Fibroblast of skin of right quadriceps (primary cell): ENCODE results near the gene FBXL12.
A peak's percentile ranks its signal among the peaks of the same experiment; 100 is the strongest.
"Not testable (repeated sequence)": the region's sequence is repeated elsewhere in the genome, so short reads cannot be mapped to it uniquely, and the experiment has no call there.

Experiments
- DNase-seq: peaks from one replicate; pipeline ENCODE4 v3.0.0-alpha.2; 2013

The FBXL12 gene

DNA sequence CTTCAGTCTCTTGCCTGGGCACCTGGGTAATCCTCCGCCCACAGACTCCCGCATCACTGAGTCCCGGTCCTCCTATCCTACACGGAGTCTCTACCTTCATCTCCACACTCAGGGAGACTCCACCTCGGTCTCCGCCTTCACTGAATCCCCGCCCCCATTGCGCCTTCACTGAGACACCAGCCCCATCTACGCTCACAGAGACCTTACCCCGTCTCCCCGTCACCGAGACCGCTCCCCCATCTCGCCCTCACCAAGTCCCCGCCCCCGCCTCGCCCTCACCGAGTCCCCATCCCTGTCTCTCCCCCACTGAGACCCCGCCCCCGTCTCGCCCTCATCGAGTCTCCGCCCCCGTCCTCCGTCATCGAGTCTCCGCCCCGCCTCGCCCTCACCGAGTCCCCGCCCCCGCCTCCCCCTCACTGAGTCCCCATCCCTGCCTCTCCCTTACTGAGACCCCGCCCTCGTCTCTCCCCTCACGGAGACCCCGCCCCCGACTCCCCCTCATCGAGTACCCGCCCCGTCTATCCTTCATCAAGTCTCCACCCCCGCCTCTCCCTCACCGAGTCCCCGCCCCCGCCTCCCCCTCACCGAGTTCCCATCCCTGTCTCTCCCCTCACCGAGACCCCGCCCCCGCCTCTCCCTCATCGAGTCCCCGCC, 27.2 kb downstream of the FBXL12 start:
- peak; percentile 96 for DNase-seq

DNA sequence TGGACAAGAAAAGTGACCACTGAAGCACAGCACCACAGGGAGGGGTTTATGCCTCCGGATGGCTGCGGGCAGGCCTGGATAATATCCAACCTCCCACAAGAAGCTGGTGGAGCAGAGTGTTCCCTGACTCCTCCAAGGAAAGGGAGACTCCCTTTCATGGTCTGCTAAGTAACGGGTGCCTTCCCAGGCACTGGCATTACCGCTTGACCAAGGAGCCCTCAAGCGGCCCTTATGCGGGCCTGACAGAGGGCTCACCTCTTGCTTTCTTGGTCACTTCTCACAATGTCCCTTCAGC, 27.9 kb downstream of the FBXL12 start:
- not testable (repeated sequence) for DNase-seq

DNA sequence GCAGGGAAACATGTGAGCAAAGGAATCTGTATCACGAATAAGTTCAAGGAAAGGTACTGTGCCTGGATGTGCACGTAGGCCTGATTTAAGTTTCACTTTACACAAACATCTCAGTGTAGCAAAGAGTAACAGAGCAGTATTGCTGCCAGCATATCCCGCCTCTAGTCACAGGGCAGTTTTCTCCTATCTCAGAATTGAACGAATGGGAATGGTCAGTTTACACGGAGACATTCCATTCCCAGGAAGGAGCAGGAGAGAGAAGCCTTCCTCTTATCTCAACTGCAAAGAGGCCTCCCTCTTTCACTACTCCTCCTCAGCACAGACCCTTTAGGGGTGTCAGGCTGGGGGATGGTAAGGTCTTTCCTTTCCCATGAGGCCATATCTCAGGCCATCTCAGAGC, 29.3 kb downstream of the FBXL12 start:
- not testable (repeated sequence) for DNase-seq

DNA sequence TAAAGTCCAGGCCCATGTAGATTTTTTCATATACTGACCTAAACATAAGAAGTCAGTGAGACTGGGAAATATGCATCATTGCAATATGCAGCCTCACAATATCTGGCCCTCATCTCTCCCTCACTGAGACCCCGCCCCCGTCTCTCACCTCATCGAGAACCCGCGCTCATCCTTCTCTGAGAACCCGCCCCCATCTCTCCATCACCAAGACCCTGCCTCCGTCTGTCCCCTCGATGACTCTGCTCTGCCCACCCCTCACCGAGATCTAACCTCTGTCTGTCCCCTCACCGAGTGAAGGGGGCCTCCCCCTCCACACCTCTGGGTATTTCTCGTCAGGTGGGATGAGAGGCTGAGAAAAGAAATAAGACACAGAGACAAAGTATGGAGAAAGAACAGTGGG, 29.8 kb downstream of the FBXL12 start:
- no peak for DNase-seq

DNA sequence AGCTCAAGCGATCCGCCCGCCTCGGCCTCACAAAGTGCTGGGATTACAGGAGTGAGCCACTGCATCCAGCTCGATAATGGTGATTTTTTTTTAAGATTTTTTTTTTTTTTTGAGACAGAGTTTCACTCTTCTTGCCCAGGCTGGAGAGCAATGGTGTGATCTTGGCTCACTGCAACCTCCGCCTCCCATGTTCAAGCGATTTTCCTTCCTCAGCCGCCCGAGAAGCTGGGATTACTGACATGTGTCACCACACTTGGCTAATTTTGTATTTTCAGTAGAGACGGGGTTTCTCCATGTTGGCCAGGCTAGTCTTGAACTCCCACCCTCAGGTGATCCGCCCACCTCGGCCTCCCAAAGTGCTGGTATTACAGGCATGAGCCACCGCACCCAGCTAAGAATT, 30.3 kb downstream of the FBXL12 start:
- not testable (repeated sequence) for DNase-seq

DNA sequence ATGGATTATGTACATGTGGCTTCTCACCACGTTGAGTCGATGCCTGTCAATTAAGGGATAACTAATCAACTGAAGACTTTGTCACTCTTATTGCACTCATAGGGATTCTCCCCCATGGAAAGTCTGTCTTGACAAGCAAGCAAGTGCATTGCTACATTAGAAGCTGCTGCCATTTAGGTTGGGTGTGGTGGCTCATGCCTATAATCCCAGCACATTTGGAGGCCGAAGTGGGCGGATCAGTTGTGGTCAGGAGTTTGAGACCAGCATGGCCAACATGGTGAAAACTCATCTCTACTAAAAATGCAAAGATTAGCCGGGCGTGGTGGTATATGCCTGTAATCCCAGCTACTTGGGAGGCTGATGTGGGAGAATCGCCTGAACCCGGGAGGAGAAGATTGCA, 32.1 kb downstream of the FBXL12 start:
- DNase-seq = no peak

DNA sequence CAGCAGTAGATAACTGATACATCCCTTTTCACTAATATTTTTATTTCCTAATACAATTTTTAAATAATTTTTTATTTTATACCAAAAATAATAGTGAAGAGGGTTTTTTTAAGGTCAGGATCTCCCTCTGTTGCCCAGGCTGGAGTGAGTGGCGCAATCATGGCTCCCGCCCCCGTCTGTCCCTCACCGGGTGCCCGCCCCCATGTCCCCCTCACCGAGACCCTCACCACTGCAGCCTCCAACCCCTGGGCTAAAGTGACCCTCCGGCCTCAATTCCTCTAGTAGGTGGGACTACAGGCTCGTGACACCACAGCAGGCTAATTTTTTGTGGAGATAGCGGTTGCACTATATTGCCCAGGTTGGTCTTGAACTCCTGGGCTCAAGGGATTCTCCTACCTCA, 32.5 kb downstream of the FBXL12 start:
- DNase-seq = no peak

DNA sequence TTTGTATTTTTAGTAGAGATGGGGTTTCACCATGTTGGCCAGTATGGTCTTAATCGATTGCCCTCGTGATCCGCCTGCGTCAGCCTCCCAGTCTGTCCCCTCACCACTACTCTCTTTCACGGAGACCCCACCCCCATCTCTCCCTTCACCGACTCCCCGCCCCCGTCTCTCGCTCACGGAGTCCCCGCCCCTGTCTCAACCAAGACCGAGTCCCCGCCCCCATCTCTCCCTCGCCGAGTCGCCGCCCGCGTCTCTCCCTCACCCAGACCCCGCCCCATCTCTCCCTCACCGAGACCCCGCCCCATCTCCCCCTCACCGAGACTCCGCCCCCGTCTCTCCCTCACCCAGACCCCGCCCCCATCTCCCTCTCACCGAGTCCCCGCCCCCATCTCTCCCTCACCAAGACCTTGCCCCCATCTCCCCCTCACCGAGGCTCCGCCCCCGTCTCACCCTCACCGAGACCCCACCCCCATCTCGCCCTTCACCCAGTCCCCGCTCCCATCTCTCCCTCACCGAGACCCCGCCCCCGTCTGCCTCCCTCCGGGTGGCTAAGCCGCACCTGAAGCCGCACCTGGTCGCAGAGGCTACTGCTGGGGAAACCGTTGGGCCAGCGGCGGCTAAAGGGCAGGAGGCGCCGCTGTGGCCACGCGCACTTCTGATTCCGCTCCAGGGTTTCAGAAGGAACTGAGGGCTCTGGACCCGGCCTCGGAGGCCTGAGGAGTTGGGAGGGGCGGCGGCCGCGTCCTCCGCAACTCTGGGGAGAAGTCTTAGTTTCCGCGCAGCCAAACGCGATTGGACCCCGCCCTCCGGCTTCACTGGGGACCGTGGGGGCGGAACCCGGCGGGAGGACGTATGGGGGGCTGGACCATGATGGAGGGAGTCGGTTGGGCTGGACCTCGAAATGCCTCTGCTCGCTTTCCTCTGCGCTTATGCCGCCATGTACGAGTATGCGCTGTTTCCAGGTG, 33.2 kb downstream of the FBXL12 start:
- DNase-seq = peak; percentile 94

DNA sequence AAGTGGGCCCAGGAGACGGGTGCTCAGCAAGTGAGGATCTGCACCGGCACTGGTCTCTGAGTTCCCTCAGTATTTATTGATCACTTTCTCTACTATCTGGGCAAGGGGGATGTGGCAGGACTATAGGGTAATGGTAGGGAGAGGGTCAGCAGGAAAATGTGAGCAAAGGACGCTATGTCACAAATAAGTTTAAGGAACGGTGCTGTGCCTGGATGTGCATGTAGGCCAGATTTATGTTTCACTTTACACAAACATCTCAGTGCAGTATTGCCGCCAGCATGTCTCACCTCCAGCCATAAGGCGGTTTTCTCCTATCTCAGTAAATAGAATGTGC, 34.7 kb downstream of the FBXL12 start:
- DNase-seq = not testable (repeated sequence)

DNA sequence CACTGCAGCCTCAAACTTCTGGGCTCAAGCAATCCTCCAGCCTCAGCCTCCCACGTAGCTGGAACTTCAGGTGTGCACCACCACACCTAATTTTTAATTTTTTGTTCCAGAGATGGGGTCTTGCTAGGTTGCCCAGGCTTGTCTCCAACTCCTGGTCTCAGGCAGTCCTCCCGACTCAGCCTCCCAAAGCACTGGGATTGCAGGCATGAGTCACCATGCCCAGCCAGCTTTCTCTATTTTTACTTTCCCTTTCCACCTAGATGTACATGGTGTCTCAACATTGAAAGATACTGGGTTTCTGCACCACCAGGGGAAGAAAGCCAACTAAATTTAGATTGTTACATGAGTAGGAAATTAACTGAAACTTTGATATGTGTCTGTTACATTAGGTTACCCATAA, 36.5 kb downstream of the FBXL12 start:
- no peak for DNase-seq

DNA sequence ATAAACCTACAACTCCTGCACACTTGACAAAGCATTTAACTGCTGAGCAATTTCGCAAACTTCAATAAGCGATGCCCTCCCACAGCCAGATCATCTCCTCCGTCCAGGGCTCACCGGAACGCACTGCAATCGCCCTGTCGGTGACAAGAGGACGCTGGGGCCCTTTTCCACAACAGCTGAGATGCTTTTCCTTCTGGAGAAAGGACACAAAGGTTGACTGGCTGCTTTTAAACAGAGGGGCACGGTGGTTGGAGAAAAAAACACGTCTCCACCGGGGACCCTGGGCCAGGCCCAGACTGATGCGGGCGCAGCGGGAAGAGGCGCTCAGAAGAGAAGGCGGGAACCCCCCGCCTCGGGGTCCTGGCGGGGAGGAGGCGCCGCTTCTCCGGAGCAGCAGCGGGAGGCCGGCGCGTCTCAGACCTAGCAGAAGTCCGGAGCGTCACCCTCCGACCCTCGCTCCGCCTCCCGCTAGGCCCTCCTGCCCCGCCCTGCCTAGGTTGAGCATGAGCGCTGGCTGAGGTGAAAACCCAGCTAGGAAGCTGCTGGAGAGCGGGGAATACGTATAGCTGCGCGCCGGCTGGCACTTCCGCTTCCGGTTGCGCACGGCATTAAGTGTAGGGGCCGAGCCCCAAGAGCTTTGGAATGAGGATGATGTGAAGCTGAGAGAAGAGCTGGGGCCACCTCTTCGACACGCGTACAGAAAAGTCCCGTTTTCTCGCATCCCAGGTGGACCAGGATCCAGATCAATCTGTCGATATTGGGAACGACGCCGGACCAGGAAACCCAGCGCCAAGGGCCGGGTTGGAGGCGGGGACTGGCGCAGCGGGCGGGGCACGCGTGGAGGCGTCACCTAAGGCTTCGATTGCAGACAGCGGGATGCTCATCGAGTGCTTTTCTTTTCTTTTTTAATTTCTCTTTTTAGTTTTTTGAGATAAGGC, 50.4 kb downstream of the FBXL12 start, which contains the start of gene ZNF846:
TSS of gene ZNF846 (minus strand) at position 564 of the 938 bp plus-strand sequence. CDS start 3,788 bp downstream, outside the sequence.
- peak; percentile 95 for DNase-seq
